GM12891 (cell line): ENCODE data around the gene HORMAD2.

ENCODE experiments used
- DNase-seq: peaks from one replicate; pipeline ENCODE4 v3.0.0; 2011; ENCODE audit warnings: low spot score; ENCODE audit not compliant: insufficient read length
- FAIRE-seq: peaks from 2 replicates; lab custom pipeline; 2011; peaks lifted over from hg19 to GRCh38; lab: Jason Lieb, UNC
- PAX5 ChIP-seq: IDR thresholded peaks from 2 replicates; pipeline ENCODE4 v1.6.1; 2011; ENCODE audit warnings: low read length, moderate library complexity, mild to moderate bottlenecking; ENCODE audit not compliant: insufficient read depth, severe bottlenecking
- POLR2A ChIP-seq: IDR thresholded peaks from 2 replicates; pipeline ENCODE4 v1.6.1; 2011; ENCODE audit warnings: low read depth, low read length, control low read depth
- POLR2AphosphoS5 ChIP-seq: IDR thresholded peaks from 2 replicates; pipeline ENCODE4 v1.6.1; 2011; ENCODE audit warnings: low read depth, low read length, control low read depth
- POU2F2 ChIP-seq: IDR thresholded peaks from 2 replicates; pipeline ENCODE4 v1.6.1; 2011; ENCODE audit warnings: low read depth, mild to moderate bottlenecking, control low read depth, low read length, moderate library complexity
- SPI1 ChIP-seq: IDR thresholded peaks from 2 replicates; pipeline ENCODE4 v1.6.1; 2011; ENCODE audit warnings: low read depth, low read length, control low read depth
- TAF1 ChIP-seq: IDR thresholded peaks from 2 replicates; pipeline ENCODE4 v1.6.1; 2011; ENCODE audit warnings: low read depth, low read length, control low read depth

Gene HORMAD2

DNA sequence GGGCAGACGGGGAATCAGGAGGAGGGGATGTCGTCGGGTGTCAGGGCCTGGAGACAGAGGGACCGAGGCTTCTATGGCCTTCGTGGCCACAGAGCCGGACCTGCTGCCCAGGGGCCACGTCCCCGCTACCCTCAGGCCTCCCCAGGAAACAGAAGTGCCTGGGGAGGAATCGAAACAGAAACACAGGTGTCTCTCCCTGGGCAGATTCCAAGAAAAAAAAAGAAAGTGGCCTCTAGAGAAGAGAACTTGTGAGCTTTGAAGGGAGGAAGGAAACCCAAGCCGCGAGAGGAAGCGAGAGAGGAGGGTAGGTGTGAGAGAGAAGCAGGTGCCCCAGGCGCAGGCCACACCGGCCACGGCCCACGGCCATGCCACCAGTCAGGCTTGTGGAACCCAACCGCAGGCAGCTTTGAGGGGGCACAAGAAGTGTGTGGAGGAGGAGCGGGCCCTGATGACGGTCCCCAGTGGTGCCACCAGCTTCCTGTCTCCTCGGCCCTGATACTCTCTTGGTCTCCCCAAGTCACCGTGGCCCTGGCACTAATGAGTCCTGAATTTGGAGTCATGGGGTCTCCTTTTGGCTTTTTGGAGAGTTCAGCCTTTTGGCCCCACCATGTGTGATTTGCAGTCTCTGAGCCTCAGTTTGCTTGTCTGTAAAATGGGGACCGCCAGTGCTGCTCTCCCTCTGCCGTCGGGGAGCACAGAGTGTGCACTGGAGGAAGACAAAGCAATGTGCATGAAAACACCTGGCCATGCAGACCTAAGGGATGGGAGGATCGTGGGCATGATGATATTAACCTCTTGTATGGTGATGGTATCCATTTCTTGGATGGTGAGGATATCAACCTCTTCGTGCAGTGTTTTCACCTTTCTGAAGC lies 141.1 kb downstream of the HORMAD2 start:
- FAIRE-seq (peak; percentile 88), DNase-seq (no peak)
- peak; percentile 69 for TF ChIP-seq SPI1
- no peak for TF ChIP-seq POU2F2
- TF ChIP-seq PAX5, result no peak

DNA sequence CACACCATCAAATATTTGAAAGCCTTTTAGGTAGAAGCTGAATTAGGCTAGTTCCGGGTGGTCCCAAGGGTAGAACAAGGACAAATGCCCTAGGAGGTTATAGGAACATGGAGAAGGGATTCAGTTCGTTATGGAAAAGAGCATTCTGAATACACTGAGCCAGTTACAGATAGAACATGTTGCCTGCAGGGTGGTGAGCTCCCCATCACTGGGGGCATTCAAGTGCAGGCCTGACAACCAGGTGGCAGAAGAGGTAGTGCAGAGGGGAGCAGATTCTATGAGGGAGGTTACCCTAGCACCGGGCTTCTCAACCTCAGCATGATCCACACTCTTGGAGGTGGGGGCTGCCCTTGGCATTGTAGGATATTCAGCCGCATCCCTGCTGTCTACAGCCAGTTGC lies 142.1 kb downstream of the HORMAD2 start:
- TF ChIP-seq TAF1 (no peak), POLR2A (no peak), POU2F2 (no peak), POLR2AphosphoS5 (no peak), PAX5 (no peak)
- FAIRE-seq, result peak; percentile 43

DNA sequence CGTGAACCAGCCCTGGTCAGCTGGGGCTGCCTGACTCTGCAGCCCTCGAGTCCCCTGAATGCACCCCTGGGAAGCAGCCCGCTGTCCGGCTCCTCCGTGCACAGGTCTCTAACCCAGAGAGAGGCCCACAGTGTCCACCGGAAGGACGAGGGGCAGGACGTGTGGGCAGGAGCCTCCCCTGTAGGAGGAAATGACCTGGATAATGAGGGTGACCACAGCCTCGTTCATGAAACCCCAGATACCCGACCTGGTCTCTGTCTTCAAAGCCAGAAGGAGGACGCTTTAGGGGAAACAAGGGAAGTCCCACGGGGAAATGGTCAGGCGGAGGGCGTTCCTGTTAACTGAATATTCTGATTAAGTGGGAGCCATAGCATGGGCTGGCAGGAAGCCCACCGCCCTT lies 143.0 kb downstream of the HORMAD2 start:
- FAIRE-seq (no peak), DNase-seq (no peak)
- TF ChIP-seq TAF1 (no peak), POLR2A (no peak), PAX5 (no peak), SPI1 (no peak)

More for the DNA sequence above, 142.1 kb downstream of the HORMAD2 start:
- no peak for DNase-seq

GRCh38 chr22:30224161-30224857 lies 144.0 kb downstream of the HORMAD2 start:
- no peak for TF ChIP-seq PAX5
- TF ChIP-seq SPI1, result peak; percentile 88
- FAIRE-seq, result no peak
- DNase-seq, result no peak

DNA sequence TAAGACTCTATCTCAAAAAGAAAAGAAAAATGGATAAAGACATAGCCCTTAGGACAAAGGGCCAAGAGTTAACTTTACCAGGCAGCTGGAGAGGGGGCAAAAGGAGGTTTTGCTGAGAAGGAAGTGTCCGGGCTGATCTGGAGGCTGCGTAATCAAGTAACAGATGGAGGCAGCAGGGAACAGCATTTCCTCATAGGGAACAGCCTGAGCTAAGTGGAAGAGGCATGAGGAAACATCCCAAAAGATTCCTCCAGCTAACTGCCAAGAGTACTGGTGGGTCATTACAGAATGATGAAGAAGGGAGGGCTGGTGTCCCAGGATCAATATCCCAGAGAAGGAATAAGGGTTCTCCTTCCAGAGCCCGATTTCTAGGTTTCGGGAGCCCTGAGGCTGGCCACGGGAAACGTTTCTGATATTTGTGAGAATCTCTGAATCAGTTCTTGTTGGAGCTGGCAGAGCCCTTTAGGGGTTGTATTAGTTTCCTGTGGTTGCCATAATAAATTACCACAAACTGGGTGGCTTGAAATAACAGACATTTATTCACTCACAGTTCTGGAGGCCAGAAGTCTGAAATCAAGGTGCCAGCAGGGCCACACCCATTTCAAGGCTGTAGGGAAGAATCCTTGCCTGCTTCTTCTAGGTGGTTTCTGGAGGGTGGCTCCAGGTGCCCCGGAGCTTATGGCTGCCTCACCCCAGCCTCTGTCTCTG lies 145.1 kb downstream of the HORMAD2 start:
- TF ChIP-seq SPI1 (no peak), POLR2AphosphoS5 (no peak), POU2F2 (no peak), PAX5 (no peak), TAF1 (no peak), POLR2A (no peak)
- DNase-seq (no peak), FAIRE-seq (no peak)

DNA sequence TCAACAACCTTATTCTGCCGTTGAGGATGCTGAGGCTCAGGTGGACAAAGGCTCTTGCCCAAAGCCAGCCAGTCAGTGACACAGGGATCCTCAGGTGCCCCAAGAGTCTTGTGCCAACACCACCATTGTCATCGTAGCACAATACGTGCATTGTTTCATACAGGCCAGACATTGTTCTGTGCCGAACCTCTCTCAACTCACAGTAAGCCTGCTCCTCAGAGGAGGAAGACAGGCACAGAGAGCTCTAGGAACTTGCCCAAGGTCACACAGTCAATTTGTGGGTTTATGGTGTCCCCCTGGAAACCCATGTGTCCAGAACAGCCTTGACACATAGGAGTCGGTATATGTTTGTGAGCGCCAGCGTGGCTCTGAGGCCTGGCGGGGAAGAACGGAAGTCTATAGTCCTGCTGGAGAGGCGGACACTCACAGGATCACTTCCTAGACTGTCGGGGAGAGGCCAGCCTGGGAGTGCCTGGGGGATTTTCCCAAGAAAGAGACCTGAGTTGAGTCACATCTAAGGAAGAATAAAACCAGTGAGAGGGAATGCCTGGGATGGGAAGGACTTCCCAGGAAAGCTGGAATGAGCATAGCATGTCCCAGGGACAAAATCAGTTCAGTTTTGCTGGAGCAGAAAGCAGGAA lies 146.0 kb downstream of the HORMAD2 start:
- TF ChIP-seq SPI1 (no peak), POLR2A (no peak), TAF1 (no peak), POU2F2 (no peak), PAX5 (no peak), POLR2AphosphoS5 (no peak)
- DNase-seq, result no peak
- no peak for FAIRE-seq
